Nephron progenitor cell (in vitro differentiated cells): ENCODE results near the gene MMP15.
A peak's percentile ranks its signal among the peaks of the same experiment; 100 is the strongest.

Source experiments
- DNase-seq: peaks from one replicate; pipeline ENCODE4 v3.0.0; 2021
- H3K27ac Mint-ChIP-seq: 2 replicates; pipeline ENCODE4 v1.8.0; 2021; ENCODE audit warnings: mild to moderate bottlenecking, moderate library complexity, mixed read lengths
- H3K27me3 Mint-ChIP-seq: 2 replicates; pipeline ENCODE4 v1.8.0; 2021; ENCODE audit warnings: mild to moderate bottlenecking, low read depth, mixed read lengths; ENCODE audit not compliant: poor library complexity
- H3K36me3 Mint-ChIP-seq: 2 replicates; pipeline ENCODE4 v1.8.0; 2021; ENCODE audit warnings: low read depth, mixed read lengths
- H3K4me1 Mint-ChIP-seq: 2 replicates; pipeline ENCODE4 v1.8.0; 2021; ENCODE audit warnings: mixed read lengths
- H3K4me3 Mint-ChIP-seq: 2 replicates; pipeline ENCODE4 v1.8.0; 2021; ENCODE audit warnings: mild to moderate bottlenecking, moderate library complexity, mixed read lengths
- H3K9me3 Mint-ChIP-seq: 2 replicates; pipeline ENCODE4 v1.8.0; 2021; ENCODE audit warnings: mild to moderate bottlenecking, moderate library complexity, mixed read lengths
- TF ChIP-seq, protein P1 (sequence below): fragments of 200-600 bp; sonication (generic); IDR thresholded peaks from 2 replicates; pipeline ENCODE4 v1.5.0; 2021; ENCODE audit warnings: antibody characterized with exemption

Gene MMP15

DNA sequence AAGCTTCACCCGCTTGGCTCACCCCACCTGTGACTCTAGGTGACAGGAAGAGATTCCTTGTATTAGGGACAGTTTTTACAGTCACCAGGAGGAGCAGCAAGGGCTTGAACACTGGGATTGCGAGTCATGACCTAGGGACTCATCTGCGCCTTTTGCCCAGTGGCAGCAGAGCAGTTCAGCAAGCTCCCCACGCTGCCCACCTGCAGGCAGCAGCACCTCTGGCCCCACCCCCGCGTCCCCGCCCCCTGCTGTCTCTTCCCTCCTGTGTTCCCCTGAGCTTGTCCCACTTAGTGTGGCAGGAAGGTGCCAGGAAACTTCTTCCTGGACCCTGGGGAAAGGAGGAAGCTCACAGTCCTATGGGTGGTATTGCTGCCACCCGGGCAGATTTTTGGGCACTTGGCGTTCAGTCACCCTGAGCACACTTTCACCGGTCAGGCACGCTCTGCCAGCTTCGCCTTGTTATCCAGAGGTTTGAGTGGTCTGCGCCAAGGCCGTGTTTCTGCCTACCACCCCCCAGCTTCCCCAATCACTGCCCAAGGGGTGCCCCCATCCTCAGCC is 8.7 kb downstream of the MMP15 start:
- TF ChIP-seq, protein P1, sequence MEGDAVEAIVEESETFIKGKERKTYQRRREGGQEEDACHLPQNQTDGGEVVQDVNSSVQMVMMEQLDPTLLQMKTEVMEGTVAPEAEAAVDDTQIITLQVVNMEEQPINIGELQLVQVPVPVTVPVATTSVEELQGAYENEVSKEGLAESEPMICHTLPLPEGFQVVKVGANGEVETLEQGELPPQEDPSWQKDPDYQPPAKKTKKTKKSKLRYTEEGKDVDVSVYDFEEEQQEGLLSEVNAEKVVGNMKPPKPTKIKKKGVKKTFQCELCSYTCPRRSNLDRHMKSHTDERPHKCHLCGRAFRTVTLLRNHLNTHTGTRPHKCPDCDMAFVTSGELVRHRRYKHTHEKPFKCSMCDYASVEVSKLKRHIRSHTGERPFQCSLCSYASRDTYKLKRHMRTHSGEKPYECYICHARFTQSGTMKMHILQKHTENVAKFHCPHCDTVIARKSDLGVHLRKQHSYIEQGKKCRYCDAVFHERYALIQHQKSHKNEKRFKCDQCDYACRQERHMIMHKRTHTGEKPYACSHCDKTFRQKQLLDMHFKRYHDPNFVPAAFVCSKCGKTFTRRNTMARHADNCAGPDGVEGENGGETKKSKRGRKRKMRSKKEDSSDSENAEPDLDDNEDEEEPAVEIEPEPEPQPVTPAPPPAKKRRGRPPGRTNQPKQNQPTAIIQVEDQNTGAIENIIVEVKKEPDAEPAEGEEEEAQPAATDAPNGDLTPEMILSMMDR, result no peak
- Mint-ChIP-seq H3K36me3 (peaks cover 13% of the 10 kb centered on the region), H3K27ac (no peak overlapping the region), H3K27me3 (peaks cover 16% of the 10 kb centered on the region), H3K4me3 (no peak overlapping the region), H3K4me1 (peaks cover 49% of the 10 kb centered on the region), H3K9me3 (no peaks in the 10 kb centered on the region)
- no peak for DNase-seq

DNA sequence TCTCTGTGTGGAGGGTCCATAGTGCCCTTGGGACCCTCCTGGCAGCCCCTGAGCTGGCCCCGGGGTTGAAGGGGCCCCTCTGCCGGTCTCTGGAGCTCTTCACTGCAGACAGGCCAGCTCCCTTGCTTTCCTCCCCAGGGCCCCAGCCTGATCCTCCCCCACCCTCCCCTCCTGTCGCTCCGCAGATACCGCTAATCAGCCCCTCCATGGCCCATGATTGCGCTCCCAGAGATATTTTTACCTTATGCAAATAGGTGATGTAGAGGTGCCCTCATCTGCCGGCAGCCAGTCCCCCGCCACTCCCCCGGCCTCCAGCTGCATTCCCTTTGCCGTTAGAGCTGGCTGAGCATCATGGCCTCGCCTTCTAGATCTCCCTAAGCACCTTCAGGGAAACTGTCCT is 9.2 kb downstream of the MMP15 start:
- Mint-ChIP-seq H3K27ac (no peak overlapping the region), H3K27me3 (peaks cover 10% of the 10 kb centered on the region), H3K9me3 (no peaks in the 10 kb centered on the region), H3K4me3 (no peak overlapping the region), H3K4me1 (peaks cover 44% of the 10 kb centered on the region), H3K36me3 (peaks cover 13% of the 10 kb centered on the region)
- TF ChIP-seq, protein P1, result no peak
- DNase-seq, result no peak

DNA sequence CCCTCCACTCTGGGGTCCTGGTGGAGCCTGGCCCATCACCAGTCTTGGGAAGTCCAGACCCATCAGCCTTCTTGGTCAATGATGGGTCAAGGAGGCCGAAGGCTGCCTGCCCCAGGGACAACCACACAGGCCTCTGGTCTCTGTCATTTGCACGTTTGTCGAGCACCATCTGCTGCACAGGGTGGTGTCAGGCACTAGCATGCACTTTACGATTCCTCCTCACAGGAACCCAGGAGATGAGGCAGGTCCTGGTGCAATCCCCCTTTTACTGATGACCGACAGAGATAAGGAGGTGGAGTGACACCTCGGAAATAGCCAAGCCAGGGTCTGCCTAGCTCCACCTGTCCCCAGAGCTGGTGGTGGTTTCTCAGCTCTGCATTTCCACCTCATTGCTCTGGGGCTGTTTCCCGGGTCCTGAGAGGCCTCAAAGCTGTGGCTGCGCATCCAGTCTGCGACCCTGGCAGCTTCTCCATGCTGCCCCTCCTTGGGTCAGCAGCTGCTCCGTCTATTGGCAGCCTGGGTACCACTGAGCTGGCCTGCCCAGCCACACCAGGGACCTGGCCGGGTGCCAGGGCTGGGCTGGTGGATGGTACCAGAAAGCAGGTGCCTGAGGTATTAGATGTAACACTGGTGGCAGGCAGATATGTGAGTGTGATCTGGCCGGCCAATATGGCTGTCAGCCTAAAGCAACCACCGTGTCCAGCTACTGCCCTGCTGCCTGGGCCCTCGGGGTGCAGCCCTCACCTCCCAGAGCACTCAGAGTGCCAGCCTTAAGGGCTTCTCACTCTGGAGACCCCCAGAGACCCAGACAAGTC is 10.0 kb downstream of the MMP15 start:
- H3K9me3 Mint-ChIP-seq, result no peaks in the 10 kb centered on the region
- peaks cover 41% of the 10 kb centered on the region for H3K4me1 Mint-ChIP-seq
- H3K27me3 Mint-ChIP-seq, result peaks cover 6% of the 10 kb centered on the region
- no peak overlapping the region for H3K27ac Mint-ChIP-seq
- H3K4me3 Mint-ChIP-seq, result no peak overlapping the region
- H3K36me3 Mint-ChIP-seq, result peaks cover 13% of the 10 kb centered on the region
- DNase-seq, result no peak
- TF ChIP-seq, protein P1, result no peak

DNA sequence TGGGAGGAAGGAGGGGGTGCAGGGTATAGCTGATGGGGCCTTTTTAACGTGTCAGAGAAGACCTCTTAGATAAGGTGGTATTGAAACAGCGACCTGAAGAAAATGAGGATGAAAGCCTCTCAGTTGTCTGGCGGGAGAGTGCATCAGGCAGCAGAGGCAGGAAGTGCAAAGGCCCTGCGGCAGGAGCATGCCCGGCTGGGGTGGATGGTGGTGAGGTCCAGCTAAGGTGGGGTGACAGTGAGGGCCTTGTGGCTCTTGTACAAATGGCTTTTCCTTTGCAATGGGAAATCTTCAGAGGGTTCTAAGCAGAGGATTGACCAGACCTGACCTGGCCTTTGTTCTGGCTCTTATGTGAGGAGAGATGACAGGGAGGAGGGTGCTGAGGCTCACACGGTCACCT is 11.4 kb downstream of the MMP15 start:
- Mint-ChIP-seq H3K27me3 (peaks cover 6% of the 10 kb centered on the region), H3K4me3 (no peak overlapping the region), H3K36me3 (peaks cover 13% of the 10 kb centered on the region), H3K9me3 (no peaks in the 10 kb centered on the region), H3K27ac (peak overlapping the region; percentile 22), H3K4me1 (peaks cover 40% of the 10 kb centered on the region)
- TF ChIP-seq, protein P1, result no peak
- no peak for DNase-seq

DNA sequence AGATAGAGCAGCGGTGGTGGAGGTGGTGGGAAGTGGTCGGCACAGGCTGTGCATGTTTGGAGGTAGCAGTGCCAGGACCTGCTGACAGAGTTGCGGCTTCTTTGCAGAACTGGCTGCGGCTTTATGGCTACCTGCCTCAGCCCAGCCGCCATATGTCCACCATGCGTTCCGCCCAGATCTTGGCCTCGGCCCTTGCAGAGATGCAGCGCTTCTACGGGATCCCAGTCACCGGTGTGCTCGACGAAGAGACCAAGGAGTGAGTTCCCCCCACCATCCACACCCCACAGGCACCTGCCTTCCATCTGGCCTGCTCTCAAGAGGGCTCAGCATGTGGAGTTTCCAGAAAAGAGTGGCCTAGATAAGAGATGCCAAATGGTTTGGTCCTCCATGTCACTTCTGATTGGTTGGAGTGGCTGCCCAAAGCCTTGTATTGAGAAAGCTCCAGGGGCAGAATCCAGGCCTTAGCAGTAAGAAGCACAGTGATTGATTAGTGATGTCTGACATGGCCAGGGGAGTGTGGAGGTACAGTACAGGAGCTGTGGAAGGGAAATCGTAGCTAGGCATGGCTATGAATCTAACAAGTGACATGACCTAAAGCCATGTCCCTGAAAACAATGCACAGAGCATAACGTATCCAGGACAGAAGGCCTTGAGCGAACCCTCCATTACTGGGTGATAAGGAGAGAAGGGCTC is 12.0 kb downstream of the MMP15 start:
- no peak overlapping the region for H3K4me3 Mint-ChIP-seq
- no peaks in the 10 kb centered on the region for H3K9me3 Mint-ChIP-seq
- H3K27ac Mint-ChIP-seq, result peak overlapping the region; percentile 22

More for the DNA sequence above, 12.0 kb downstream of the MMP15 start:
- TF ChIP-seq, protein P1, result no peak
- no peak for DNase-seq
- H3K27me3 Mint-ChIP-seq, result peaks cover 6% of the 10 kb centered on the region
- H3K36me3 Mint-ChIP-seq, result peaks cover 13% of the 10 kb centered on the region
- peaks cover 34% of the 10 kb centered on the region for H3K4me1 Mint-ChIP-seq
